ENCODE data around the gene TENT4A. TPM values are rescaled to one million over a fixed set of nuclear protein-coding genes. Genes with fewer than 3 reads are reported as not detected.

Gene TENT4A
- total and polyA plus RNA-seq, 2 of the 13 experiments (the other 11 are each of a cell fraction or from before 2014, with no cell fraction given), result 6.3 to 13.3 TPM

DNA sequence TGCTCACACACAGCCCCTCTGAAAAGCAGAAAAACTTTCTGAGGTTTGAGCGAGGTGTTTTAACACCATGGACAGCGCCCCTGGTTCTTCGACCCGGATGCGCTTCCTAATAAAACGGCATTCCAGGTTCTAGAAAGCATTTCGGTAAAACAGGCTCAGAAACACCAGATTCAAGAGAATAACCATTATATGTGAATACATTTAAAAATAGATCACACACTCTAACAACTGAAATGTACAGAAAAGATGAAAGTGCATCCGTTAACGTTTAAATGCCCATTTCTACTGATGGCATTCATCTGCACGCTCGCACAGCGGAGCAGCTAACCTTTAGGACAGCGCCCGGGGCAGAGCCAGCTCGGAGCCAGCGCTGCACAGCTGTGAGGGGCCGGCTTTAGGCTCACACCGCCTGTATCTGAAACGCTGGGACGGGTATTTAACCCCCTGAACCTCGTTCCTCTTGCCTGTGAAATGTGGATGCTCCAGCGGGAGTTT is 26.3 kb upstream of the TENT4A start (continued):
- TF ChIP-seq ZNF740 (CRISPR knock-in tag; IDR thresholded peaks at IDR 0.05) (no peak), EED (CRISPR knock-in tag; IDR thresholded peaks at IDR 0.05) (no peak), ZNF557 (CRISPR knock-in tag; IDR thresholded peaks at IDR 0.05) (no peak), MYNN (CRISPR knock-in tag; IDR thresholded peaks at IDR 0.05; ENCODE audit: low read depth) (no peak), ZNF496 (CRISPR knock-in tag; IDR thresholded peaks at IDR 0.05; ENCODE audit: insufficient replicate concordance) (no peak), EP300 (IDR thresholded peaks at IDR 0.05; ENCODE audit: low read depth in 2 of 2, low read length in 2 of 2) (no peak), EP300 (CRISPR knock-in tag; IDR thresholded peaks at IDR 0.05; ENCODE audit: borderline replicate concordance) (no peak), NFE2 (CRISPR knock-in tag; IDR thresholded peaks at IDR 0.05) (no peak), CCAR2 (optimal IDR thresholded peaks at IDR 0.05; ENCODE audit: low read depth, low read length) (no peak), FOSL1 (CRISPR knock-in tag; IDR thresholded peaks at IDR 0.05; ENCODE audit: borderline replicate concordance) (no peak), ZBTB4 (CRISPR knock-in tag; IDR thresholded peaks at IDR 0.05; ENCODE audit: borderline replicate concordance) (no peak), GTF2F1 (IDR thresholded peaks at IDR 0.05; ENCODE audit: low read length) (no peak), ZNF724P (CRISPR knock-in tag; IDR thresholded peaks at IDR 0.05; ENCODE audit: borderline replicate concordance) (no peak), ATF1 (CRISPR knock-in tag; IDR thresholded peaks at IDR 0.05) (no peak), REPIN1 (CRISPR knock-in tag; IDR thresholded peaks at IDR 0.05; ENCODE audit: borderline replicate concordance, low read depth) (no peak), ZNF468 (CRISPR knock-in tag; IDR thresholded peaks at IDR 0.05) (no peak), ZNF761 (CRISPR knock-in tag; conservative IDR thresholded peaks at IDR 0.05) (no peak), RAD21 (CRISPR knock-in tag; IDR thresholded peaks at IDR 0.05) (no peak), TCF7L2 (IDR thresholded peaks at IDR 0.05; ENCODE audit: low read depth, low read length) (no peak), KMT2A (CRISPR knock-in tag; IDR thresholded peaks at IDR 0.05) (no peak), ZNF256 (CRISPR knock-in tag; conservative IDR thresholded peaks at IDR 0.05) (peak; percentile 67; the same call in 1 of the 2 replicates)
- TF ChIP-seq, protein P1, sequence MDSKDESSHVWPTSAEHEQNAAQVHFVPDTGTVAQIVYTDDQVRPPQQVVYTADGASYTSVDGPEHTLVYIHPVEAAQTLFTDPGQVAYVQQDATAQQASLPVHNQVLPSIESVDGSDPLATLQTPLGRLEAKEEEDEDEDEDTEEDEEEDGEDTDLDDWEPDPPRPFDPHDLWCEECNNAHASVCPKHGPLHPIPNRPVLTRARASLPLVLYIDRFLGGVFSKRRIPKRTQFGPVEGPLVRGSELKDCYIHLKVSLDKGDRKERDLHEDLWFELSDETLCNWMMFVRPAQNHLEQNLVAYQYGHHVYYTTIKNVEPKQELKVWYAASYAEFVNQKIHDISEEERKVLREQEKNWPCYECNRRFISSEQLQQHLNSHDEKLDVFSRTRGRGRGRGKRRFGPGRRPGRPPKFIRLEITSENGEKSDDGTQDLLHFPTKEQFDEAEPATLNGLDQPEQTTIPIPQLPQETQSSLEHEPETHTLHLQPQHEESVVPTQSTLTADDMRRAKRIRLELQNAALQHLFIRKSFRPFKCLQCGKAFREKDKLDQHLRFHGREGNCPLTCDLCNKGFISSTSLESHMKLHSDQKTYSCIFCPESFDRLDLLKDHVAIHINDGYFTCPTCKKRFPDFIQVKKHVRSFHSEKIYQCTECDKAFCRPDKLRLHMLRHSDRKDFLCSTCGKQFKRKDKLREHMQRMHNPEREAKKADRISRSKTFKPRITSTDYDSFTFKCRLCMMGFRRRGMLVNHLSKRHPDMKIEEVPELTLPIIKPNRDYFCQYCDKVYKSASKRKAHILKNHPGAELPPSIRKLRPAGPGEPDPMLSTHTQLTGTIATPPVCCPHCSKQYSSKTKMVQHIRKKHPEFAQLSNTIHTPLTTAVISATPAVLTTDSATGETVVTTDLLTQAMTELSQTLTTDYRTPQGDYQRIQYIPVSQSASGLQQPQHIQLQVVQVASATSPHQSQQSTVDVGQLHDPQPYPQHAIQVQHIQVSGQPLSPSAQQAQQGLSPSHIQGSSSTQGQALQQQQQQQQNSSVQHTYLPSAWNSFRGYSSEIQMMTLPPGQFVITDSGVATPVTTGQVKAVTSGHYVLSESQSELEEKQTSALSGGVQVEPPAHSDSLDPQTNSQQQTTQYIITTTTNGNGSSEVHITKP (CRISPR knock-in tag; IDR thresholded peaks at IDR 0.05; ENCODE audit: low read depth), result no peak
- TF ChIP-seq, protein P2, sequence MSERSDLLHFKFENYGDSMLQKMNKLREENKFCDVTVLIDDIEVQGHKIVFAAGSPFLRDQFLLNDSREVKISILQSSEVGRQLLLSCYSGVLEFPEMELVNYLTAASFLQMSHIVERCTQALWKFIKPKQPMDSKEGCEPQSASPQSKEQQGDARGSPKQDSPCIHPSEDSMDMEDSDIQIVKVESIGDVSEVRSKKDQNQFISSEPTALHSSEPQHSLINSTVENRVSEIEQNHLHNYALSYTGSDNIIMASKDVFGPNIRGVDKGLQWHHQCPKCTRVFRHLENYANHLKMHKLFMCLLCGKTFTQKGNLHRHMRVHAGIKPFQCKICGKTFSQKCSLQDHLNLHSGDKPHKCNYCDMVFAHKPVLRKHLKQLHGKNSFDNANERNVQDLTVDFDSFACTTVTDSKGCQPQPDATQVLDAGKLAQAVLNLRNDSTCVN (CRISPR knock-in tag; IDR thresholded peaks at IDR 0.05; ENCODE audit: borderline replicate concordance), result peak; percentile 65; the same call in 1 of the 2 replicates

Measured in HepG2 (cell line).